NCI-H748 (cell line): ENCODE results near the gene FANCD2OS.
A peak's percentile ranks its signal among the peaks of the same experiment; 100 is the strongest.
"Not testable (repeated sequence)": the region's sequence is repeated elsewhere in the genome, so short reads cannot be mapped to it uniquely, and the experiment has no call there.

Source experiments
- DNase-seq: peaks from one replicate; lab custom pipeline; 2025; ENCODE audit not compliant: unreplicated experiment; lab: John Stamatoyannopoulos, UW

FANCD2OS gene

GRCh38 chr3:10108091-10108490 lies at the start of gene FANCD2OS:
Gene FANCD2OS, minus strand, starts transcription at chr3:10108255. Its CDS starts 3,481 bp downstream, at chr3:10104774.
- no peak for DNase-seq

GRCh38 chr3:10157031-10157430 lies 49.0 kb upstream of the FANCD2OS start:
- no peak for DNase-seq

GRCh38 chr3:10155658-10156057 lies 47.6 kb upstream of the FANCD2OS start:
- DNase-seq: no peak

- no peak for DNase-seq
Measured at GRCh38 chr3:10155123-10155472, 47.0 kb upstream of the FANCD2OS start.

GRCh38 chr3:10154335-10155122 lies 46.5 kb upstream of the FANCD2OS start:
- DNase-seq: no peak

- no peak for DNase-seq
Measured at GRCh38 chr3:10150987-10151386, 42.9 kb upstream of the FANCD2OS start.

GRCh38 chr3:10149226-10149625 lies 41.2 kb upstream of the FANCD2OS start:
- DNase-seq: no peak

GRCh38 chr3:10145685-10146084 lies 37.6 kb upstream of the FANCD2OS start:
- no peak for DNase-seq

GRCh38 chr3:10142707-10143560 lies 34.9 kb upstream of the FANCD2OS start:
- no peak for DNase-seq

GRCh38 chr3:10140996-10141546 lies 33.0 kb upstream of the FANCD2OS start:
- no peak for DNase-seq

- DNase-seq: no peak
Measured at GRCh38 chr3:10137178-10137577, 29.1 kb upstream of the FANCD2OS start.

- DNase-seq: no peak
Measured at GRCh38 chr3:10136426-10137005, 28.5 kb upstream of the FANCD2OS start.

GRCh38 chr3:10135872-10136271 lies 27.8 kb upstream of the FANCD2OS start:
- DNase-seq: not testable (repeated sequence)

GRCh38 chr3:10122724-10123123 lies 14.7 kb upstream of the FANCD2OS start:
- DNase-seq: no peak

GRCh38 chr3:10121064-10121463 lies 13.0 kb upstream of the FANCD2OS start:
- no peak for DNase-seq

GRCh38 chr3:10119376-10119775 lies 11.3 kb upstream of the FANCD2OS start:
- no peak for DNase-seq

- DNase-seq: no peak
Measured at GRCh38 chr3:10116928-10117327, 8.9 kb upstream of the FANCD2OS start.

GRCh38 chr3:10116138-10116460 lies 8.0 kb upstream of the FANCD2OS start:
- peak; percentile 39 for DNase-seq

GRCh38 chr3:10115326-10116137 lies 7.5 kb upstream of the FANCD2OS start, which contains the start of gene BRK1:
Gene BRK1, plus strand, starts transcription at chr3:10115675. Its CDS starts 27 bp downstream, at chr3:10115702.
- peak; percentile 94 for DNase-seq

- no peak for DNase-seq
Measured at GRCh38 chr3:10106919-10107318, 1.1 kb downstream of the FANCD2OS start.

GRCh38 chr3:10099041-10099440 lies 9.0 kb downstream of the FANCD2OS start:
- no peak for DNase-seq
